MM.1S (cell line): ENCODE measurements around the gene ARHGAP23.

Experiments used
- CTCF ChIP-seq: fragments of 300-600 bp; sonication (generic); IDR thresholded peaks from 2 replicates; pipeline ENCODE4 v1.5.1; 2016; ENCODE audit warnings: antibody characterized with exemption, low read length, mixed read lengths
- EZH2 ChIP-seq: fragments of 300-600 bp; sonication (generic); optimal IDR thresholded peaks from 2 replicates; pipeline ENCODE3; 2017; ENCODE audit warnings: low read depth, mild to moderate bottlenecking, antibody characterized with exemption, low read length, mixed read lengths

- TF ChIP-seq CTCF, result no peak
- no peak for TF ChIP-seq EZH2
These were observed 38.4 kb downstream of the ARHGAP23 start for GRCh38 chr17:38466346-38467315.
